Smooth muscle cell of the brain vasculature (primary cell): ENCODE measurements around the gene CIT.

ENCODE experiments used
- DNase-seq: peaks from one replicate; pipeline ENCODE4 v3.0.0-alpha.2; 2012; ENCODE audit warnings: low read depth, low spot score

Gene CIT

GRCh38 chr12:119704065-119704747 lies 172.9 kb downstream of the CIT start:
- DNase-seq: no peak

DNA sequence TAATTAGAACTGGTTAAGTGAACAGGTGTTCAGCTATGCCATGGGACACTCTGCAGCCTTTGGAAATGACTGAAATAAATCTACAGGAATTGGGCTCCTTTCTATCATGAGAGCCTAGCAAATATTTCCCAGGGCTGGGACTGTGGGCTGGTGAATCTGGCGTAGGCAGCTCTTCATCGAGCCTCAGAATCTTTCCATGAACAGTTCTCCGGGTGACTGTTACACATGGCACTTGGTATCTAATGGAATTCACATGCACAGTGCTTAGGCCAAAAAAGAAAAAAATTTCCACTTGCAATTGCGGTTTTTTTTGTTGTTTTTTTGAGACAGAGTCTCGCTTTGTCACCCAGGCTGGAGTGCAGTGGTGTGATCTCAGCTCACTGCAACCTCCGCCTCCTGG lies 177.0 kb downstream of the CIT start:
- DNase-seq: no peak

DNA sequence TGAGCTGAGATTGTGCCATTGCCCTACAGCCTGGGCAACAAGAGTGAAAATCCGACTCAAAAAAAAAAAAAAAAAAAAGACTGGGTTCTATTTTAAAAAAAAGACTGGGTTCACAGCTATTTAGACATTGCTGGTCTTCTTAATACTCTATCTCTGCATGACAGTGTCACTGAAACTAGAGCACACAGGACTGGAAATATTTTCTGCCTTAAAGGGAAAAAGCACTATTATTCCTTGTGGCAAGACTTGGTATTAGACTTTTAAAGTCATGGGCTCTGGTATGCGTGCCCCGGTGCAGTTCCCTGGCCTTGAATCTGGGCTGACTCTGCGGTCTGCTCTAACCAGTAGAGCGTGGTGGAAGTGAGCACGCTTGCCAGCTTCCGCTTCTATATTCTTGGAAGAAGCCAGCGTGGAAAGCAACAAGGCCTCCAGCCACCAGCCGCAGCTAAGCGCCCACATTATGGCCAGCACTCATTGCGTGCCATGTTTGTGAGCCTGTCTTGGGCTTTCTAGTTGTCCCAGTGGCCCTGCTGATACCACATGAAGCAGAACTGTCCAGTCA lies 177.8 kb downstream of the CIT start:
- no peak for DNase-seq

- DNase-seq: no peak
Measured at GRCh38 chr12:119696943-119697342, 180.2 kb downstream of the CIT start.

- no peak for DNase-seq
Measured at GRCh38 chr12:119695034-119695433, 182.1 kb downstream of the CIT start.

DNA sequence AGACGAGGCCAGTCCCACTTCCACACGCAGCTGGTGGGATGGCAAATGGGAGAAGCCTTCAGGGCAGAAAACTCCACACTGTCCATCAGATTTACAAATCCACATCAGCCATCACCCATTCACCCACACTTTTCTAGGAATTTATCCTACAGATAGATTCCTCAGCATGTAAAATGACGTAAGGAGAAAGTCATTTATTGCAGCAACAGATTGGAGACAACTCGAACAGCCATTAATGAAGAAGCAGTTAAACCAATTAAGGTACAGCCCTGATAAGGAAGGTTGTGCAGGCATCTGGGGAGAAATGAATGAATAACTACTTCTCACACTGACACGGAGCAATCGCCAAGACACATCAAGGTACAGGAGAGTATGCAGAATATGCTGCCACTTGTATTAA lies 183.0 kb downstream of the CIT start:
- DNase-seq: no peak

DNA sequence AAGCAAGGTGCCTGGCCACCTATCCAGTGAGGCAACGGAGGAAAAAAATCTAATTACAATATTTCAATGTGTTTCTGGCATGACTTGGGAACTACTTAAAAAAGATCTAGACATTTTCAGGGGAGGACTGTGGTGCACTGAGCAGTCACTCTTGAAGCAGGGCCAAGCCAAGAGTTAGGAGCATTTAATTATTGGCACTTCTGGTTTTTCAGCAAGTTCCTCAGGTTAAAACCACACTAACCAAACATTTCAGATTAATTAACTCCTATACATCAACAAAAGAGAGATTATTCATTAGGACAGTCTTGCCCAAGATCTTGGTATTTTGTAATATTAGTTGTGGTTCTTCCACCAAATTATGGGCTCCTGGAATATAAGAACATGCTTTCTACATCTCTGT lies 183.6 kb downstream of the CIT start:
- no peak for DNase-seq

GRCh38 chr12:119692997-119693396 lies 184.1 kb downstream of the CIT start:
- DNase-seq: no peak

DNA sequence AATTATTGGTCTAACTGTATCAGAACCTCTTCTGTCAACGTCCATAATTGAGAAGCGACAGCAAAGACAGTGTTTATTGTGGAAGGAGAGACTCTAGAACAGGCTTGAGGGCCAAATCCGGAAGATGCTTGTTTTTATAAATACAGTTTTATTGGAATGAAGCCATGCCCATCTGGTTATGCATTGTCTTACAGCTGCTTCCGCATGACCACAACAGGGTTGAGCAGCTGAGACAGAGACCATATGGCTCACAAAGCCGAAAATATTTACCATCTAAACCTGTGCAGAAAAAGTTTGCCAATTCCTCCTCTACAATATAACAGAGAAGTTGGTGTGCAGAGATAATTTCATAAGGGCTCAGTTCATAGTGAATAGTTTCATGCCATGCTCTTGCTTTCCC lies 184.7 kb downstream of the CIT start:
- DNase-seq: no peak

DNA sequence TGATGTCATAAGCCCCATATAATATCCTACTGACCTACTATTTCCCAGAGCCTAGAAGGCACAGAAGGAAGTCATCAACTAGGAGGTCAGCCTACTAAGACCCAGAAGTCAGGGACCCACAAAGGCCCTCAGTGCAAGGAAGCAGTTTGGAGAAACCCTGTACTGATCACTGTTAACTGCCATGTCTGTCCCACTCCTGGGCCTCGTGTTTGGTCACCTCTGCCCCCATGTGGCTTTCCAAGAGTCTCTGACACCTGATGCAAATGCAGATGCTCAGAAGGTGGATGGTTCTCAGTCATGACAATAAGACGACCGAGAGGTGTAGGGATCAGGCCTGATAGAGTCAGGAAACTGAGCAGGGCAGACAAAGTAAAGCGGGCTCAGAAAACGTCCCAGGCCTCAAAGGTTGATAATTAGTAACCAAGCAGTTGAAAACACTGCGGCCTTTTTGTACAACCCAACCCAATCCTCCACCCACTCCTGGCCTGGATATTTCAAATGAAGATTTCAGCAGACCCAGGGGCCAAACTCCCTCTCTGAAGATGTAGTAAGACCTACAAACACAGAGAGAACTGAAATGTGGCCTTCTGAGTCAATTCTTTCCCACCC lies 185.8 kb downstream of the CIT start:
- DNase-seq: no peak

- no peak for DNase-seq
Measured at GRCh38 chr12:119689935-119690500, 187.1 kb downstream of the CIT start.

- DNase-seq: no peak
Measured at GRCh38 chr12:119687879-119688278, 189.2 kb downstream of the CIT start.

GRCh38 chr12:119687406-119687805 lies 189.7 kb downstream of the CIT start:
- DNase-seq: no peak

- DNase-seq: no peak
Measured at GRCh38 chr12:119686776-119687175, 190.3 kb downstream of the CIT start.

DNA sequence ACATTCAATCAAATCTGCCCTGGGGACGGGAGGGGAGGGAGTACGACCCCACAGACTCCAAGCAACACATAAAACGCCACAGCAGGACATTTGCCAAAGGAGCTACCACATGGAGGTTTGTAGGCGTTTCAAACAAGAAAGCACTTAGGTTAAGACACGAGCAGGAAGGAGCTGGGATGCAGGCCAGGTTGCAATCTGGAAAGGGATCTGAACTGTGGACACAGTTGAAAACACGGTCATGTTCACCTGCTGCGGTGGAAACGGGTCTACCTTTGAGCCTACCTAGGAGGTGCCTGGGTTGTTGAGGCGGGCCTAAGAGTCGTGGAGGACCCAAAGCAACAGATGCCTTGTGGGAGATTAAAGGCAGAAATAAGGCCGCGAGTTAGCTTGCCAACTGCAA lies 190.8 kb downstream of the CIT start:
- DNase-seq: no peak

DNA sequence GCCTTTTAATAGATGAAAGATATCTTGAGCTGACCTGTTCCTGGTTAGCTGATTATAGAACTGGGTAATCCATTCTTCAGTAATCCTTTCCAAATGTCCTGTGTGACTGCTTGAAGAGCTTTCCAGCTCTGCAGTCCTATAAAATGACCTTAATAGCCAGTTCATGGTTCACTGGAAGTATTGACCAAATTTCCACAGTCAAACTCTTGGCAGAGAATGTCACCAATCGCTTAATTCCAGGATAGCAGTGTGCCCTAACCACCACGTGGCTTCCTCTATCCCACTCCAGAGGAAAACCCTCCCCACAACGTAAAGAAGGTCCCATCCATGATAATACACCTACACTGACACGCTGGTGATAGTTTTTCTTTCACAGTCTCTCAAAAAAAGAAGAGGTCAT lies 191.7 kb downstream of the CIT start:
- DNase-seq: no peak

- no peak for DNase-seq
Measured at GRCh38 chr12:119684711-119685369, 192.3 kb downstream of the CIT start.

DNA sequence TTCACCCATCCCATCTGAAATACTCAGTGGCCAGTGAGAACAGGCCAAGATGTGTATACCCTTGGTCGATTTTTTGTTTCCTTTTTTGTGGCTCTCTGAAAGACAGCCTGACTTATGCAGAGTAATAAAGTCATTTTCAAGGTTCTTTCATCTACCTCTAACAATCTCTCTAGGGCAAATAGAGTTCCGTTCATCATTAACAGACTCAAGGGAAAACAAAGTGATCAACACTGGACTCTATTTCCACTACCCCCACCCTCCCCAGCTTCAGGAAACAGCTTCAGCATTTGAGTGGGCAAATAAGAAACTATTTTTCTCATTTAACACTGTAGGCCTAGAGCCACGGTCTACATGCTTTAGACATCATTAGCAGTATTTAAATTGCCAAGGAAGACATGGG lies 193.3 kb downstream of the CIT start:
- no peak for DNase-seq

DNA sequence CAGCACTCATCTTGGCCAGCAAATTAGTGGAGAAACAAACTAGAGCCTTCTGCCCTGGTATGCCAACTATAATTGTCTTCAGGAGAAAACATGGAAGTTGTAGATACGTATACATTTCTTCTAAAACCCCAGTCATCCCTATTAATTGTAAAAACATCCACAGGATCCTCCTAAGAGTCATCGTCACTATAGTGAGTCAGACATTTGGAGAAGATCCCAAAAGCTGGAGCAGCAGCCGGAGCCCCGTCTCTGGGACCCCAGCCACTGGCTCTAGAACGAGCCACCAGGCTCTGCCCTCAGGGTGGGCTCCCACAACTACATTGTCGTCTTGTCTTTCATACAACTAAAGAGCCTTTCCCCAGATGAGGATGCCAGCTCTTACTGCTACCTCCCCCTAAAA lies 193.7 kb downstream of the CIT start:
- DNase-seq: no peak

DNA sequence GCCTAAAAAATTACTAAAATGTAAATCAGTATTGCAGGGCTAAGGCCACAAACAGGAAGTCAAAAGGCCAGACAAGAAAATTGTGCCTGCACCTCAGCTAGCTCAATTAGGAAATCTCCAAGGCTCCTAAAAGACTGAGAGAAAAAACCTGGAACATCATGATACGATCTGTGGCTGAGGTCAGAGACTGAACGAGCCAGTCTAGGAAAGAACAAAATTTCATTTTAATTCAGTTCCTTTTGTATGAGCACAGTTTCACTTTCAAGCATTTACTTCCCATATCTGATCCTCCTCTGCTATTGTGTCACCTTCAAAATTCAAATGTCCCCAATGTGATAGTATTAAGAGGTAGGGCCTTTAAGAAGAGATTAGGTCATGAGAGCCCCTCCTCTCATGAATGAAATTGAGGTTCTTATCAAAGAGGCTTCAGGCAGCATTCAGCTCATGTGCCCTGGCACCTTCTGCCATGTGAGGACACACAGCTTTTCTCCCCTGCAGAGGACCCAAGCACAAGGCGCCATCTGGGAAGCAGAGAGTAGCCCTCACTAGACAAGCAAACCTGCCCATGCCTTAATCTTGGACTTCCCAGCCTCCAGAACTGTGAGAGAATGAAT lies 194.4 kb downstream of the CIT start:
- DNase-seq: no peak

- DNase-seq: no peak
Measured at GRCh38 chr12:119681728-119682638, 195.1 kb downstream of the CIT start.
